Smooth muscle cell (in vitro differentiated cells): ENCODE data around the gene NLRC3. TPM values are rescaled to one million over a fixed set of nuclear protein-coding genes. Genes with fewer than 3 reads are reported as not detected.

Source experiments
- DNase-seq: peaks from one replicate; lab custom pipeline; 2025; ENCODE audit not compliant: unreplicated experiment; lab: John Stamatoyannopoulos, UW
- H2AFZ ChIP-seq: fragments of 200-600 bp; sonication (generic); 2 replicates; pipeline ENCODE4 v1.6.0; 2016; ENCODE audit warnings: antibody characterized with exemption, low read depth, mild to moderate bottlenecking
- H3F3A ChIP-seq: fragments of 200-600 bp; sonication (generic); 2 replicates; pipeline ENCODE4 v1.6.0; 2017; ENCODE audit warnings: antibody characterized with exemption, low read depth
- H3K27ac ChIP-seq: fragments of 200-600 bp; sonication (generic); 2 replicates; pipeline ENCODE4 v1.5.1; 2016; ENCODE audit warnings: low read depth, mild to moderate bottlenecking
- H3K27me3 ChIP-seq: fragments of 200-600 bp; sonication (generic); 2 replicates; pipeline ENCODE4 v1.6.1; 2016; ENCODE audit warnings: low read depth, mild to moderate bottlenecking
- H3K36me3 ChIP-seq: fragments of 200-600 bp; sonication (generic); 2 replicates; pipeline ENCODE4 v1.5.1; 2016; ENCODE audit warnings: low read depth
- H3K4me1 ChIP-seq: fragments of 200-600 bp; sonication (generic); 2 replicates; pipeline ENCODE4 v1.5.1; 2016; ENCODE audit warnings: low read depth
- H3K4me2 ChIP-seq: fragments of 200-600 bp; sonication (generic); 2 replicates; pipeline ENCODE4 v1.6.0; 2016; ENCODE audit warnings: mild to moderate bottlenecking
- H3K4me3 ChIP-seq: fragments of 200-600 bp; sonication (generic); 2 replicates; pipeline ENCODE4 v1.5.1; 2016; ENCODE audit warnings: mild to moderate bottlenecking
- H3K79me2 ChIP-seq: fragments of 200-600 bp; sonication (generic); 2 replicates; pipeline ENCODE4 v1.6.0; 2016; ENCODE audit warnings: low read depth, mild to moderate bottlenecking
- H3K9ac ChIP-seq: fragments of 200-600 bp; sonication (generic); 2 replicates; pipeline ENCODE4 v1.6.0; 2016; ENCODE audit warnings: low read depth
- H3K9me3 ChIP-seq: fragments of 200-600 bp; sonication (generic); replicated peaks from 2 replicates; pipeline ENCODE4 v1.5.1; 2016; ENCODE audit warnings: low read depth
- H4K20me1 ChIP-seq: fragments of 200-600 bp; sonication (generic); 2 replicates; pipeline ENCODE4 v1.6.0; 2016; ENCODE audit warnings: low read depth
- WGBS: methylation state at CpG from one replicate; pipeline ENCODE4 v1.1.7; 2016; ENCODE audit warnings: low lambda C conversion rate; 5-methylcytosine and 5-hydroxymethylcytosine counted together
- polyA plus RNA-seq: library from polyadenylated mRNA; unstranded; fragments of >200 nt; fragmentation: Nextera tagmentation; extraction: Ambion mirVana; gene quantifications from 2 replicates; pipeline ENCODE4 v1.2.1, GENCODE V29; 2016
- total RNA-seq: library from RNA; depleted of rRNA; stranded (reverse); fragments of >200 nt; gene quantifications from 2 replicates; pipeline ENCODE4 v1.2.3, GENCODE V29; 2014
- TF ChIP-seq, protein P1 (sequence below): fragments of 200-600 bp; sonication (generic); IDR thresholded peaks from 2 replicates; pipeline ENCODE4 v1.5.1; 2017; ENCODE audit warnings: borderline replicate concordance, mild to moderate bottlenecking, antibody characterized with exemption; ENCODE audit not compliant: insufficient read depth, poor library complexity, severe bottlenecking

NLRC3 gene, protein sequence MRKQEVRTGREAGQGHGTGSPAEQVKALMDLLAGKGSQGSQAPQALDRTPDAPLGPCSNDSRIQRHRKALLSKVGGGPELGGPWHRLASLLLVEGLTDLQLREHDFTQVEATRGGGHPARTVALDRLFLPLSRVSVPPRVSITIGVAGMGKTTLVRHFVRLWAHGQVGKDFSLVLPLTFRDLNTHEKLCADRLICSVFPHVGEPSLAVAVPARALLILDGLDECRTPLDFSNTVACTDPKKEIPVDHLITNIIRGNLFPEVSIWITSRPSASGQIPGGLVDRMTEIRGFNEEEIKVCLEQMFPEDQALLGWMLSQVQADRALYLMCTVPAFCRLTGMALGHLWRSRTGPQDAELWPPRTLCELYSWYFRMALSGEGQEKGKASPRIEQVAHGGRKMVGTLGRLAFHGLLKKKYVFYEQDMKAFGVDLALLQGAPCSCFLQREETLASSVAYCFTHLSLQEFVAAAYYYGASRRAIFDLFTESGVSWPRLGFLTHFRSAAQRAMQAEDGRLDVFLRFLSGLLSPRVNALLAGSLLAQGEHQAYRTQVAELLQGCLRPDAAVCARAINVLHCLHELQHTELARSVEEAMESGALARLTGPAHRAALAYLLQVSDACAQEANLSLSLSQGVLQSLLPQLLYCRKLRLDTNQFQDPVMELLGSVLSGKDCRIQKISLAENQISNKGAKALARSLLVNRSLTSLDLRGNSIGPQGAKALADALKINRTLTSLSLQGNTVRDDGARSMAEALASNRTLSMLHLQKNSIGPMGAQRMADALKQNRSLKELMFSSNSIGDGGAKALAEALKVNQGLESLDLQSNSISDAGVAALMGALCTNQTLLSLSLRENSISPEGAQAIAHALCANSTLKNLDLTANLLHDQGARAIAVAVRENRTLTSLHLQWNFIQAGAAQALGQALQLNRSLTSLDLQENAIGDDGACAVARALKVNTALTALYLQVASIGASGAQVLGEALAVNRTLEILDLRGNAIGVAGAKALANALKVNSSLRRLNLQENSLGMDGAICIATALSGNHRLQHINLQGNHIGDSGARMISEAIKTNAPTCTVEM
- total RNA-seq (not detected in 2 replicates), polyA plus RNA-seq (0.02 and 0.48 TPM in 2 replicates)

DNA sequence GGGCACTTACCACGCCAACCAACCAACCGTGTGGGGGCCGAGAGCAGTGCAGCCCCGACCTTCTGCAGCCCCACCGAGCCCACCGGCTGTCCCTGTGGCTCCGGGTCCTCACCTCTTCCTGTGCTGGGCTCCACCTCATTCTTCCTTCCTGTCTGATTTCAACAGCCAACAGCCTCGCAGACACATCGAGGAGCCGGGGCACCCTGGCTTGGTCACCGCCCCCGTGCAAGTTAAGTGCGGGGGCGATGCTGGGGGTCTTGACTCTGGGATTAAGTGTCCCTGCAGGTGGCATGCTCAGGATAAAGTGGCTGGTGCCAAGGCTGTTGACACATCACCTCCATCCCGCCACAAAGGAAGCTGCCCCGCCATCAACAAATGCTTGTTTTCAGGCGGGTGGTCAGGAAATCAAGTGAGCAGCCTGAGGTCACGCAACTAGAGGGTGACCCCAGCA, at the start of gene NLRC3:
Gene NLRC3 (minus strand): TSS at position 102 of the 451 bp plus-strand sequence. CDS start 12,367 bp downstream, outside the sequence.
- Histone ChIP-seq H3K27ac (no peak within 1 kb of the TSS), H3K9me3 (no peaks in the 10 kb centered on the region), H2AFZ (no peak within 1 kb of the TSS), H4K20me1 (no peaks in the 10 kb centered on the region), H3K4me2 (no peak within 1 kb of the TSS), H3K36me3 (no peaks in the 10 kb centered on the region), H3K9ac (no peak within 1 kb of the TSS), H3K79me2 (no peaks in the 10 kb centered on the region), H3K4me3 (no peak within 1 kb of the TSS), H3F3A (no peaks in the 10 kb centered on the region), H3K27me3 (no peaks in the 10 kb centered on the region), H3K4me1 (no peaks in the 10 kb centered on the region)
- no peak for DNase-seq
- WGBS, result 88% methylated on average over 18 of the region's 18 CpGs
- TF ChIP-seq, protein P1, sequence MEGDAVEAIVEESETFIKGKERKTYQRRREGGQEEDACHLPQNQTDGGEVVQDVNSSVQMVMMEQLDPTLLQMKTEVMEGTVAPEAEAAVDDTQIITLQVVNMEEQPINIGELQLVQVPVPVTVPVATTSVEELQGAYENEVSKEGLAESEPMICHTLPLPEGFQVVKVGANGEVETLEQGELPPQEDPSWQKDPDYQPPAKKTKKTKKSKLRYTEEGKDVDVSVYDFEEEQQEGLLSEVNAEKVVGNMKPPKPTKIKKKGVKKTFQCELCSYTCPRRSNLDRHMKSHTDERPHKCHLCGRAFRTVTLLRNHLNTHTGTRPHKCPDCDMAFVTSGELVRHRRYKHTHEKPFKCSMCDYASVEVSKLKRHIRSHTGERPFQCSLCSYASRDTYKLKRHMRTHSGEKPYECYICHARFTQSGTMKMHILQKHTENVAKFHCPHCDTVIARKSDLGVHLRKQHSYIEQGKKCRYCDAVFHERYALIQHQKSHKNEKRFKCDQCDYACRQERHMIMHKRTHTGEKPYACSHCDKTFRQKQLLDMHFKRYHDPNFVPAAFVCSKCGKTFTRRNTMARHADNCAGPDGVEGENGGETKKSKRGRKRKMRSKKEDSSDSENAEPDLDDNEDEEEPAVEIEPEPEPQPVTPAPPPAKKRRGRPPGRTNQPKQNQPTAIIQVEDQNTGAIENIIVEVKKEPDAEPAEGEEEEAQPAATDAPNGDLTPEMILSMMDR, result no peak

DNA sequence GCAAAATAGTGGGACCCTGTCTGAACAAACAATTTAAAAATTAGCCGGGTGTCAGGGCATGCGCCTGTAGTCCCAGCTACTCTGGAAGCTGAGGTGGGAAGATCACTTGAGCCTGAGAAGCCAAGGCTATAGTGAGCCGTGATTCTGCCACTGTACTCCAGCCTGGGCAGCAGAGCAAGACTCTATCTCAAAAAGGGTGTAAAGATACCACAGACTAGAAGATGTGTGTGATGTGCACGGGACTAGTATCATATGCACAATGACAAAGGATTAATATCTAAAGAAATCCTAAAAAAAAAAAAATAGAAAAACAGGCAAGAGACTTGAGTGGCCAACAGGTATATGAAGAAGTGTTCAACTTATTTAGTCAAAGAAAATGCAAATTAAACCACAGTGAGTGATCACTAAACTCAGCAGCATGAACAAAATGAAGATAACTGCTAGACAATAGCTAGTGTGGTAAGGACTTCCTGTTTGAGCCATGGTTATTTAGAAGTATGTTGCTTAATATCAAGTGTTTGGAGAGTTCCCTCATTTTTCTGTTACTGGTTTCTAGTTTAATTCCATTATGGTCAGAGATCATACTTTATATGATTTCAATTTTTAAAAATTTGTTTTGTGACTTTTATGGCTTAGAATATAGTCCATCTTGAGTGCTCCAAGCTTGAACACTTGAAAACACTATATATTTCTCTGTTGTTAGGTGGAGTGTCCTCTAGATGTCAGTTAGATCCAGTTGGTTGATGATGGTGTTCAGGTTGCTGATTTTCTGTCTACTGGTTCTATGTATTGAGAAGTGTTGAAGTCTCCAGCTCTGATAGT, 48.9 kb upstream of the NLRC3 start:
- H2AFZ ChIP-seq, result no peak overlapping the region
- H3K9ac ChIP-seq, result no peak overlapping the region
- H3K4me3 ChIP-seq, result no peak overlapping the region
- TF ChIP-seq, protein P1, result no peak
- H4K20me1 ChIP-seq, result peaks cover 36% of the 10 kb centered on the region
- WGBS, result 94% methylated on average over 4 of the region's 4 CpGs
- H3F3A ChIP-seq, result no peaks in the 10 kb centered on the region
- no peak overlapping the region for H3K27ac ChIP-seq
- peaks cover 24% of the 10 kb centered on the region for H3K79me2 ChIP-seq
- DNase-seq, result no peak
- H3K9me3 ChIP-seq, result no peaks in the 10 kb centered on the region
- H3K4me1 ChIP-seq, result no peaks in the 10 kb centered on the region
- H3K27me3 ChIP-seq, result no peaks in the 10 kb centered on the region
- H3K4me2 ChIP-seq, result no peak overlapping the region
- no peaks in the 10 kb centered on the region for H3K36me3 ChIP-seq

DNA sequence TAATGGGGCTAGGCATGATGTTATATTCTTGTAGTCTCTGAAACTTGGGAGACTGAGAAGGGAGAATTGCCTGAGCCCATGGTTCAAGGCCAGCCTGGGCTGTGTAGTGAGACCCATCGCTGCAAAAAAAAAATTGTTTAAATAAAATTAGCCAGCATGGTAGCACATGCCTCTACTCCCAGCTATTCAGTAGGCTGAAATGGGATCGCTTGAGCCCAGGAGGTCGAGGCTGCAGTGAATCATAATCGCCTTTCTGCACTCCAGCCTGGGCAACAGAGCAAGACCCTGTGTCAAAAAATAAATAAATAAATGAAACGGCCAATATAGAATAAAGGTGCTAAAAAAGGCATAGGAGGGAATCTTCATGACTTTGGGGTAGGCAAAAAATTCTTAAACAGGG, 48.1 kb upstream of the NLRC3 start:
- no peak overlapping the region for H3K9ac ChIP-seq
- no peak overlapping the region for H3K27ac ChIP-seq
- TF ChIP-seq, protein P1, result no peak
- H3K4me2 ChIP-seq, result no peak overlapping the region
- H2AFZ ChIP-seq, result no peak overlapping the region
- peaks cover 35% of the 10 kb centered on the region for H4K20me1 ChIP-seq
- no peaks in the 10 kb centered on the region for H3F3A ChIP-seq
- 94% methylated on average over 5 of the region's 5 CpGs for WGBS
- no peak overlapping the region for H3K4me3 ChIP-seq
- H3K4me1 ChIP-seq, result no peaks in the 10 kb centered on the region
- no peaks in the 10 kb centered on the region for H3K9me3 ChIP-seq
- no peaks in the 10 kb centered on the region for H3K27me3 ChIP-seq
- H3K79me2 ChIP-seq, result peaks cover 18% of the 10 kb centered on the region
- DNase-seq, result no peak
- no peaks in the 10 kb centered on the region for H3K36me3 ChIP-seq
